KMS-11 (cell line): ENCODE results near the gene PF4V1.

Experiments
- H2AFZ ChIP-seq: fragments of 200-600 bp; sonication (generic); 2 replicates; pipeline ENCODE4 v1.6.1; 2016; ENCODE audit warnings: antibody characterized with exemption, mixed run types, low read depth
- H3K27ac ChIP-seq: fragments of 200-600 bp; sonication (generic); 2 replicates; pipeline ENCODE4 v1.6.1; 2016; ENCODE audit warnings: mild to moderate bottlenecking, mixed run types
- H3K27me3 ChIP-seq: fragments of 200-600 bp; sonication (generic); 2 replicates; pipeline ENCODE4 v1.6.1; 2017; ENCODE audit warnings: mild to moderate bottlenecking, low read depth, mixed run types, moderate library complexity; ENCODE audit not compliant: insufficient read depth
- H3K36me3 ChIP-seq: fragments of 200-600 bp; sonication (generic); 2 replicates; pipeline ENCODE4 v1.6.1; 2017; ENCODE audit warnings: mild to moderate bottlenecking, mixed run types; ENCODE audit not compliant: insufficient read depth
- H3K4me1 ChIP-seq: fragments of 200-600 bp; sonication (generic); 2 replicates; pipeline ENCODE4 v1.6.1; 2016; ENCODE audit warnings: mild to moderate bottlenecking, low read depth, mixed run types; ENCODE audit not compliant: poor library complexity, severe bottlenecking
- H3K4me2 ChIP-seq: fragments of 200-600 bp; sonication (generic); 2 replicates; pipeline ENCODE4 v1.7.0; 2016; ENCODE audit warnings: mild to moderate bottlenecking, mixed run types
- H3K4me3 ChIP-seq: fragments of 200-600 bp; sonication (generic); IDR thresholded peaks from 2 replicates; pipeline ENCODE4 v1.6.1; 2017; ENCODE audit warnings: low read depth, low read length, mixed read lengths; ENCODE audit not compliant: insufficient read depth
- H3K79me2 ChIP-seq: fragments of 200-600 bp; sonication (generic); 2 replicates; pipeline ENCODE4 v1.6.1; 2016; ENCODE audit warnings: low read depth, mixed run types; ENCODE audit not compliant: insufficient read depth
- H3K9ac ChIP-seq: fragments of 200-600 bp; sonication (generic); 2 replicates; pipeline ENCODE4 v1.6.1; 2016; ENCODE audit warnings: mild to moderate bottlenecking, mixed run types
- H4K20me1 ChIP-seq: fragments of 200-600 bp; sonication (generic); 2 replicates; pipeline ENCODE4 v1.6.1; 2016; ENCODE audit warnings: mild to moderate bottlenecking, mixed run types; ENCODE audit not compliant: insufficient read depth
- TF ChIP-seq, protein P1 (sequence below): fragments of 200-600 bp; sonication (generic); conservative IDR thresholded peaks from 2 replicates; pipeline ENCODE4 v1.6.1; 2017; ENCODE audit warnings: low read depth, mild to moderate bottlenecking, antibody characterized with exemption, low read length, moderate library complexity, mixed read lengths

The PF4V1 gene

GRCh38 chr4:73865431-73866096, 12.5 kb downstream of the PF4V1 start:
- H3K27ac ChIP-seq = no peak overlapping the region
- peaks cover 13% of the 10 kb centered on the region for H3K4me1 ChIP-seq
- H3K4me3 ChIP-seq = no peak overlapping the region
- H3K36me3 ChIP-seq = no peaks in the 10 kb centered on the region
- H4K20me1 ChIP-seq = no peaks in the 10 kb centered on the region
- H3K27me3 ChIP-seq = no peaks in the 10 kb centered on the region
- no peaks in the 10 kb centered on the region for H3K79me2 ChIP-seq
- no peak overlapping the region for H3K4me2 ChIP-seq
- TF ChIP-seq, protein P1, sequence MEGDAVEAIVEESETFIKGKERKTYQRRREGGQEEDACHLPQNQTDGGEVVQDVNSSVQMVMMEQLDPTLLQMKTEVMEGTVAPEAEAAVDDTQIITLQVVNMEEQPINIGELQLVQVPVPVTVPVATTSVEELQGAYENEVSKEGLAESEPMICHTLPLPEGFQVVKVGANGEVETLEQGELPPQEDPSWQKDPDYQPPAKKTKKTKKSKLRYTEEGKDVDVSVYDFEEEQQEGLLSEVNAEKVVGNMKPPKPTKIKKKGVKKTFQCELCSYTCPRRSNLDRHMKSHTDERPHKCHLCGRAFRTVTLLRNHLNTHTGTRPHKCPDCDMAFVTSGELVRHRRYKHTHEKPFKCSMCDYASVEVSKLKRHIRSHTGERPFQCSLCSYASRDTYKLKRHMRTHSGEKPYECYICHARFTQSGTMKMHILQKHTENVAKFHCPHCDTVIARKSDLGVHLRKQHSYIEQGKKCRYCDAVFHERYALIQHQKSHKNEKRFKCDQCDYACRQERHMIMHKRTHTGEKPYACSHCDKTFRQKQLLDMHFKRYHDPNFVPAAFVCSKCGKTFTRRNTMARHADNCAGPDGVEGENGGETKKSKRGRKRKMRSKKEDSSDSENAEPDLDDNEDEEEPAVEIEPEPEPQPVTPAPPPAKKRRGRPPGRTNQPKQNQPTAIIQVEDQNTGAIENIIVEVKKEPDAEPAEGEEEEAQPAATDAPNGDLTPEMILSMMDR = no peak
- no peak overlapping the region for H2AFZ ChIP-seq
- no peak overlapping the region for H3K9ac ChIP-seq

DNA sequence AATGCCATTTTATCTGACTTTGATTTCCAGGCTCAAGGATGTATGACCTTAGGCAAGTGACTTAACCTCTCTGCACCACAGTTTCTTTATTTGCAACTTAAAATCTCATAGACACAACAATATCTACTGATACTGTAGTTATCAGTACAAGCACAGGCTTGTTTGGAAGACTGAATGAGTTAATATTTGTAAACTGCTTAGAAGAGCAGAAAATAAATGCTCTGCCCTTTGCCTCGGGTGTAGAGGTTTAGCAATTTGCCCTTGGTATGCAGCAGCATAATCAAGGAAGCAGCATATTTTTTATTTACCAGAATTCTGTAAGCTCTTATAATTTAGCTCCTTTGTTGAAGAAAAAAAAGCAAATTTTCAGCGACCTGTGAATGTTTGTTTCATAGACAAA, 13.2 kb downstream of the PF4V1 start:
- H3K4me1 ChIP-seq = peaks cover 13% of the 10 kb centered on the region
- no peak overlapping the region for H3K27ac ChIP-seq
- no peak overlapping the region for H3K4me2 ChIP-seq
- no peak overlapping the region for H3K4me3 ChIP-seq
- no peaks in the 10 kb centered on the region for H3K79me2 ChIP-seq
- H3K36me3 ChIP-seq = no peaks in the 10 kb centered on the region
- no peaks in the 10 kb centered on the region for H4K20me1 ChIP-seq
- no peak overlapping the region for H3K9ac ChIP-seq
- TF ChIP-seq, protein P1 = no peak
- H3K27me3 ChIP-seq = no peaks in the 10 kb centered on the region
- H2AFZ ChIP-seq = no peak overlapping the region

DNA sequence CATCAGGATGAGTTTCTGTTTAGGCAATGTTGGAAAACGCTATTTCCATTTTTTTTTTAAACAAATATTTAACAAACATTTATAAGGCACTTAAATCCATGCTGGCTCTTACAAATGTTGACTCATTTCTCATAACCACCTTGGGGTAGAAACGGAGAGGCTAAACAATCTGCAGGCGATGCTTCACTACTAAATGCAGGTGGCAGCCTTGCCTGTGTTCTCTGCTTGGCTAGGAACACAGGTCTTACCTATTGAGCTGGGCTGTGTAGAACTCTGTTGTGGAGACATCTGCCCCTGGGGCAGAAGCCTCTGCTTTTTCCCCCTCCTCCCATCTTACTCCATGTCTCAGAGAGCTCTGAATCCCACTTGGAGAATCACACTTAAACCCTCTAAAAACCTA, 14.7 kb downstream of the PF4V1 start:
- H4K20me1 ChIP-seq = no peaks in the 10 kb centered on the region
- TF ChIP-seq, protein P1 = no peak
- H3K9ac ChIP-seq = no peak overlapping the region
- no peak overlapping the region for H3K27ac ChIP-seq
- H3K4me1 ChIP-seq = peaks cover 9% of the 10 kb centered on the region
- H3K27me3 ChIP-seq = no peaks in the 10 kb centered on the region
- H3K36me3 ChIP-seq = no peaks in the 10 kb centered on the region
- H3K4me2 ChIP-seq = no peak overlapping the region
- no peak overlapping the region for H3K4me3 ChIP-seq
- no peak overlapping the region for H2AFZ ChIP-seq
- H3K79me2 ChIP-seq = no peaks in the 10 kb centered on the region

DNA sequence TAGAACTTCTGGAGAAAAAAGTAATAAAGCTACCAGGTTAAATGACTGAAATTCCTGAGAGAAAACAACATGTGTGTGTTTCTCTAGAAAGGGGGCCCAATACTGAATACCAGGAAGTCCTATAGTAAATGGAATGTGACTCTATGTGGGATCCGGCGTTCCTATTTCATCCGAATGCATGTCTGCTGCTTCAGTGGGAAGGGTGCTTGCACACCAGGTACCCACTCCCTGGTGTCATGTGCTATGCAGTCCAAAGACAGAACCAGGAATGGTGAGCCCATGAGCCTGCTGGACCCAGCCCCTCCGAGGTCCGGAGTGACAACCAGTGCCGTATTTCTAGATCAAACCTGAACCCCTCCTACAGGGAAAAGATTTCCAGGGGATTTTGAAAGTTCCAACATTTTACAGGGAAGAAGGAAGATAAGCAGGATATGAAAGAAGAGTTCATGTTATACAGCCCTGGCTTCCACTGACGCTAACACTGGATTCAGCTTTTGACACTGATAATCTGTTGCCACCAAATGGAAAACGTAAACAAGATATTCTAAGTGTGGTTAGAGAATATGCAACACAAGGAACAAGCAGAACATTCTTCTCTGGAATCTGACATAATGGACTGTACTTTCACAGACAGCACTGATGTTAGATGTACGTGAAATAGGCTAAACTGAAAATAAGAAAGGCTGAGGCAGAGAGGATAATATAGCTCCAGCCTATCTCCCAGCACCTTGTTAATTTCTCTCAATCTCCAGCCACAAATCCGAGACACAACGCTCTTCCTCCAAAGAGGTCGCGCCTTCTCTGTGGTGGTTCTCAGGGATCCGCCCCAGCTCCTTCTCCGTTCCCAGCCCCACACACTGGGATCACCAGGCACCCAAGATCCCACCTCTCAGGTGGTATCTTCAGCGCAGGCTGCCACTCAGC, 15.4 kb downstream of the PF4V1 start:
- Histone ChIP-seq H3K4me1 (peaks cover 9% of the 10 kb centered on the region), H3K4me3 (no peak overlapping the region), H3K27ac (no peak overlapping the region), H2AFZ (no peak overlapping the region), H3K27me3 (no peaks in the 10 kb centered on the region), H3K79me2 (no peaks in the 10 kb centered on the region), H4K20me1 (no peaks in the 10 kb centered on the region), H3K4me2 (no peak overlapping the region), H3K36me3 (no peaks in the 10 kb centered on the region), H3K9ac (no peak overlapping the region)
- TF ChIP-seq, protein P1 = no peak
